Transverse colon (tissue), 4 donors: ENCODE measurements around the gene TFIP11.

Source experiments
- POLR2A ChIP-seq: fragments of 450-650 bp; IDR thresholded peaks from one replicate; pipeline ENCODE4 v1.6.1; 2016; ENCODE audit warnings: antibody characterized with exemption, mild to moderate bottlenecking, moderate library complexity
- POLR2AphosphoS5 ChIP-seq, 3 donors: sonication (generic); formaldehyde crosslinking; IDR thresholded peaks; one replicate each; pipeline ENCODE4 v1.6.1; 2016; ENCODE audit warnings: antibody characterized with exemption in 3 of 3
- TF ChIP-seq, protein P1 (sequence below), 5 experiments: fragments of 200-600 bp in 3 of 5; fragments of 450-650 bp in 2 of 5; sonication (generic) in 3 of 5; IDR thresholded peaks; 1 replicate in 2 of 5; 2 replicates in 3 of 5; pipeline ENCODE4 v1.5.1; 2016 to 2017; ENCODE audit warnings: antibody characterized with exemption in 5 of 5, inconsistent platforms in 3 of 5, mild to moderate bottlenecking in 2 of 5, moderate library complexity in 1 of 5

DNA sequence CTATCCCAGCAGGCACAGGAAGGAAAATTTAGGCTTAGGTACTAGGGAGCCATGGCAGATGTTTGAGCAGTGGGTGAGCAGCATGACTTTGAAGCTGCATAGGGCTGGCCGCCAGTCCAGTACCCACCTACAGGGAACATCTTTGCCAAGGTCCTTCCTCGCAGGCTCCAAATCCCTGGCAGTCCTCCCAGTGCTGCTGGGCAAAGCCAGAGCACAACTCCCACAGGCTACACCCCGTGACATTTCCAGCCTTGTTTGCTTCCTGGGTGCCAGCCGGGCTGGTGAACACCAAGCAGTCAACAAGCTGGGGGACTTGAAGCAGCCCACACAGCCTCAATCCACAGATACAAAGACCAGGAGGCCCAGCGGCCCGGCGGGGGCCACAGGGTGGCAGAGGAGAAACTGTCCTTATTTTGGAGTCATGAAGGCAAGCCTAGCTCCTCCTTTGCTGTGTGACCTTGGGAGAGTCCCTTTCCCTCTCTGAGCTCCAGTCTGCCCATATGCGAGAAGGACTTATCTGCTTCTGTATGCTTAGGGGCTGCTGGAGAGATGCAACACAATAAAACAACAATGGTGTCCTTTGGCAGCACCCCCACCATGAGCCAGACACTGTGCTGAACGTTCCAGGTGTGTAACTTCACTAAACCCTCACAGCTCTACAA lies 49.6 kb upstream of the TFIP11 start:
- TF ChIP-seq POLR2A (no peak), POLR2AphosphoS5 (IDR thresholded peaks at IDR 0.05) (no peak)
- TF ChIP-seq, protein P1, sequence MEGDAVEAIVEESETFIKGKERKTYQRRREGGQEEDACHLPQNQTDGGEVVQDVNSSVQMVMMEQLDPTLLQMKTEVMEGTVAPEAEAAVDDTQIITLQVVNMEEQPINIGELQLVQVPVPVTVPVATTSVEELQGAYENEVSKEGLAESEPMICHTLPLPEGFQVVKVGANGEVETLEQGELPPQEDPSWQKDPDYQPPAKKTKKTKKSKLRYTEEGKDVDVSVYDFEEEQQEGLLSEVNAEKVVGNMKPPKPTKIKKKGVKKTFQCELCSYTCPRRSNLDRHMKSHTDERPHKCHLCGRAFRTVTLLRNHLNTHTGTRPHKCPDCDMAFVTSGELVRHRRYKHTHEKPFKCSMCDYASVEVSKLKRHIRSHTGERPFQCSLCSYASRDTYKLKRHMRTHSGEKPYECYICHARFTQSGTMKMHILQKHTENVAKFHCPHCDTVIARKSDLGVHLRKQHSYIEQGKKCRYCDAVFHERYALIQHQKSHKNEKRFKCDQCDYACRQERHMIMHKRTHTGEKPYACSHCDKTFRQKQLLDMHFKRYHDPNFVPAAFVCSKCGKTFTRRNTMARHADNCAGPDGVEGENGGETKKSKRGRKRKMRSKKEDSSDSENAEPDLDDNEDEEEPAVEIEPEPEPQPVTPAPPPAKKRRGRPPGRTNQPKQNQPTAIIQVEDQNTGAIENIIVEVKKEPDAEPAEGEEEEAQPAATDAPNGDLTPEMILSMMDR (IDR thresholded peaks at IDR 0.05) = no peak
